ENCODE measurements around the gene SUGP2. TPM values are rescaled to one million over a fixed set of nuclear protein-coding genes. Genes with fewer than 3 reads are reported as not detected.
A peak's percentile ranks its signal among the peaks of the same experiment; 100 is the strongest.

The SUGP2 gene
- total RNA-seq, 1 donor: 57.4 TPM

- no peak overlapping the region for H3K4me3 ChIP-seq (ENCODE audit: low read depth, low read length)
- no peak for TF ChIP-seq CTCF (IDR thresholded peaks at IDR 0.05; ENCODE audit: insufficient read depth, low read depth, low read length)
- no peak for DNase-seq (ENCODE audit: low read depth)
Observed at GRCh38 chr19:19050731-19051130, 17.4 kb upstream of the SUGP2 start.

- DNase-seq (ENCODE audit: low read depth): no peak
- TF ChIP-seq CTCF (IDR thresholded peaks at IDR 0.05; ENCODE audit: insufficient read depth, low read depth, low read length): no peak
- no peak overlapping the region for H3K4me3 ChIP-seq (ENCODE audit: low read depth, low read length)
Observed at GRCh38 chr19:19050104-19050503, 16.8 kb upstream of the SUGP2 start.

GRCh38 chr19:19049406-19049805, 16.1 kb upstream of the SUGP2 start:
- TF ChIP-seq CTCF (IDR thresholded peaks at IDR 0.05; ENCODE audit: insufficient read depth, low read depth, low read length): no peak
- H3K4me3 ChIP-seq (ENCODE audit: low read depth, low read length): no peak overlapping the region
- DNase-seq (ENCODE audit: low read depth): no peak

GRCh38 chr19:19043881-19044280, 10.6 kb upstream of the SUGP2 start:
- H3K4me3 ChIP-seq (ENCODE audit: low read depth, low read length): no peak overlapping the region
- no peak for DNase-seq (ENCODE audit: low read depth)
- no peak for TF ChIP-seq CTCF (IDR thresholded peaks at IDR 0.05; ENCODE audit: insufficient read depth, low read depth, low read length)

- TF ChIP-seq CTCF (IDR thresholded peaks at IDR 0.05; ENCODE audit: insufficient read depth, low read depth, low read length): no peak
- no peak overlapping the region for H3K4me3 ChIP-seq (ENCODE audit: low read depth, low read length)
- DNase-seq (ENCODE audit: low read depth): no peak
Observed at GRCh38 chr19:19043481-19043880, 10.2 kb upstream of the SUGP2 start.

GRCh38 chr19:19042732-19043280, 9.5 kb upstream of the SUGP2 start:
- TF ChIP-seq CTCF (IDR thresholded peaks at IDR 0.05; ENCODE audit: insufficient read depth, low read depth, low read length): no peak
- DNase-seq (ENCODE audit: low read depth): no peak
- no peak overlapping the region for H3K4me3 ChIP-seq (ENCODE audit: low read depth, low read length)

GRCh38 chr19:19040417-19040816, 7.1 kb upstream of the SUGP2 start:
- no peak overlapping the region for H3K4me3 ChIP-seq (ENCODE audit: low read depth, low read length)
- peak; percentile 73 for DNase-seq (ENCODE audit: low read depth)
- TF ChIP-seq CTCF (IDR thresholded peaks at IDR 0.05; ENCODE audit: insufficient read depth, low read depth, low read length): no peak
